Activated naive CD4-positive, alpha-beta T cell treated with anti-CD3 and anti-CD28 coated beads for 36 hours (primary cell): ENCODE data around the gene TMEM218. TPM values are rescaled to one million over a fixed set of nuclear protein-coding genes. Genes with fewer than 3 reads are reported as not detected.
"Not testable (repeated sequence)": the region's sequence is repeated elsewhere in the genome, so short reads cannot be mapped to it uniquely, and the experiment has no call there.

ENCODE experiments used
- CTCF ChIA-PET: fragments of 350-600 bp; sonication (Branson Sonifier 250); formaldehyde crosslinking; loops from one replicate; lab custom pipeline; 2021; ENCODE audit warnings: antibody characterized with exemption; lab: Charles Lee
- DNase-seq: peaks from one replicate; pipeline ENCODE4 v3.0.0-alpha.2; 2020
- H3K27ac Mint-ChIP-seq: one replicate; pipeline ENCODE4 v1.8.0; 2021; ENCODE audit warnings: mild to moderate bottlenecking, mixed read lengths
- H3K27me3 Mint-ChIP-seq: one replicate; pipeline ENCODE4 v1.8.0; 2021; ENCODE audit warnings: low read depth, mixed read lengths
- H3K36me3 Mint-ChIP-seq: one replicate; pipeline ENCODE4 v1.8.0; 2021; ENCODE audit warnings: low read depth, mixed read lengths
- H3K4me1 Mint-ChIP-seq: one replicate; pipeline ENCODE4 v1.8.0; 2021; ENCODE audit warnings: low read depth, mixed read lengths
- H3K4me3 Mint-ChIP-seq: one replicate; pipeline ENCODE4 v1.8.0; 2021; ENCODE audit warnings: mild to moderate bottlenecking, moderate library complexity, mixed read lengths
- H3K9me3 Mint-ChIP-seq: one replicate; pipeline ENCODE4 v1.8.0; 2021; ENCODE audit warnings: mixed read lengths
- intact Hi-C: fragments of 100-400 bp; cut with micrococcal nuclease; formaldehyde crosslinking; loops from one replicate; pipeline ENCODE4 v1.15.1; 2023
- total RNA-seq, 2 experiments: library from RNA; stranded (reverse); gene quantifications; one replicate each; pipeline ENCODE4 v1.2.3, GENCODE V29; 2021

TMEM218 gene
- total RNA-seq, 2 experiments from 2014 or later = 11.5 to 12.6 TPM

DNA sequence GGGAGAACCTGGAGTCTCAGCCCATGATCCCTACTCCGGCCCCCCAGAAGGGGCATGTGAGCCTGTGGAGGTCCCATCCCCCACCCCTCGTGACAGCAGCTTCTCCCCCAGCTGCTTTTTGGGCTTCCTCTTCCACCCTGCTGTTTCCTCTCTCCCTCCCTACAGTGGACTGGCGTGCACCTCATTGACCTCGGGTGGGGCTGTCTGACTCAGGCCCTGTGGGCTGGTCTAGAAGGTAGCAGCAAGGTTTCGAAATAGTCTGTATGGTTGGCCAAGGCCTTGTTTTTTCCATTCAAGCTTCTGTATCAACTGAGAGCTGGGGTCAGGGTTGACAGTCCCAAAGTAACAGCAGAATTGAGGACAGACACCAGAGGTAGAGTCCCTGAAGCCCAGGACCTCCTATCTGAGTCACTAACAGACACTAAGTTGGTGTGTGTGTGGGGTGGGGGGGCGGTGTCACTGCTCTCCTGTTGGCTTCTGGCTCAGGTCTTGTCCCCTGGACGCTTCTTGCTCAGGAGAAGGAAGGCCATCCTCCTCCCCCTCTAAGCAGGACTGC, 40.6 kb downstream of the TMEM218 start:
- CTCF ChIA-PET = no interaction called here
- H3K36me3 Mint-ChIP-seq = no peaks in the 10 kb centered on the region
- H3K27me3 Mint-ChIP-seq = peaks cover 39% of the 10 kb centered on the region
- H3K27ac Mint-ChIP-seq = no peak overlapping the region
- no peak overlapping the region for H3K4me3 Mint-ChIP-seq
- peaks cover 2% of the 10 kb centered on the region for H3K4me1 Mint-ChIP-seq
- no peak for DNase-seq
- intact Hi-C loops = no loop called here
- no peaks in the 10 kb centered on the region for H3K9me3 Mint-ChIP-seq

DNA sequence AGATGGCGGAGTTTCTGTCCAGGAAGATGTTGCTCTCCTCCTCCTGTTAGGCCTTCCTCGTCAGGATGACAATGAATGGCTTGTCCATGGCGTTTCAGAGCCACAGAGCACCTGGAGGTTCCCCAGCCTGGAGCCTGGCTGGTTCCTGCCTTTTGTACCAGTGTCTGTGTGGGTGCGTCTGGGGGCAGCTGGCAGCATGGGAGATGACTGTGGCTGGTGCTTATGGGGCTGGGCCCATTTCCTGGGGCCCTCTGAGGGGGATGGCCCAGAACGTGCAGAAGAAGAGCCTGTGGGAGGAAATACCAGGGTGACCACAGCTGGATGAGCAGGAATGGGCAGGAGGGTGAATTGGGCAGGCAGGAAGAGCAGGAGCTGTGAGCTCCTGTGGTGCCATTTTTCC, 41.6 kb downstream of the TMEM218 start:
- Mint-ChIP-seq H3K36me3 (no peaks in the 10 kb centered on the region), H3K9me3 (no peaks in the 10 kb centered on the region), H3K4me3 (no peak overlapping the region), H3K27ac (no peak overlapping the region), H3K4me1 (peaks cover 2% of the 10 kb centered on the region), H3K27me3 (peaks cover 46% of the 10 kb centered on the region)
- CTCF ChIA-PET = no interaction called here
- intact Hi-C loops = no loop called here
- DNase-seq = no peak

DNA sequence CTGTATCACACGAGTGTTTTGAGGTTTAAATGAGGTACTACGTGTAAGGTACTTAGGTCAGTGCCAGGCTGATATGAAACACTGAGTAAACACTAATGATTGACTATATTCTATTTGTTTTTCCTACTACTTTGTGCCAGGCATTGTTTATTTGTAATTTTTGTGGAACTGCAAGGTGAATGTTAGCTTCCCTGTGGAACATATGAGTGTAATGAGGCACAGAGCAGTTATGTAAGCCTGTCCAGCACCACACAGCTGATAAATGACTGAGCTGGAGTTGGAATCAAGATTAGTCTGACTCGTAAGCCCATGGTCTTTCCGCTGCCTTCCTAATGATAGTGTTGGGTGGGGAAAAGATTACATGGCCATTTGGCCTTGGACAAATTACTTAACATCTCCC, 42.4 kb downstream of the TMEM218 start:
- intact Hi-C loops = no loop called here
- no peak overlapping the region for H3K4me3 Mint-ChIP-seq

DNA sequence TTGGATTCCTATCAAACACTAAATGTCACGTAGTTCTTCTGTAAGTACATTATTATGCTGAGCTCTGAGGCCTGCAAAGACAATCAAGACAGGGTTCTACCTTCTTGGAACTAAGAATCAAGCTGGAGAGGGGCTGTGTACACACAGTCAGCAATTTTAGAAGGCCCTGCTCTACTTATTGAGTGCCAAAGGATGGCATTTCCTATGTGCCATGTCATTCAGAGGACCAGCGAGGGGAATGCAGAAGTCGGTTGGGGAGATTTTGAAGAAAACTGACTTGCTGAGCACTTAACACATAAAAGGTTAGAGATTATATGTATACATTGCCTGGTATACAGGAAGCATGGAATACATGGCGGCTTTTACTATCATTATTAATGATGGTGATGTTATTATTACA, 43.1 kb downstream of the TMEM218 start:
- CTCF ChIA-PET = no interaction called here
- Mint-ChIP-seq H3K27ac (no peak overlapping the region), H3K4me3 (no peak overlapping the region), H3K9me3 (no peaks in the 10 kb centered on the region), H3K36me3 (no peaks in the 10 kb centered on the region), H3K4me1 (peaks cover 7% of the 10 kb centered on the region), H3K27me3 (peaks cover 52% of the 10 kb centered on the region)
- intact Hi-C loops = no loop called here
- no peak for DNase-seq

More for the DNA sequence above, 42.4 kb downstream of the TMEM218 start:
- Mint-ChIP-seq H3K27me3 (peaks cover 50% of the 10 kb centered on the region), H3K27ac (no peak overlapping the region), H3K4me1 (peaks cover 5% of the 10 kb centered on the region), H3K36me3 (no peaks in the 10 kb centered on the region), H3K9me3 (no peaks in the 10 kb centered on the region)
- DNase-seq = no peak
- CTCF ChIA-PET = no interaction called here

DNA sequence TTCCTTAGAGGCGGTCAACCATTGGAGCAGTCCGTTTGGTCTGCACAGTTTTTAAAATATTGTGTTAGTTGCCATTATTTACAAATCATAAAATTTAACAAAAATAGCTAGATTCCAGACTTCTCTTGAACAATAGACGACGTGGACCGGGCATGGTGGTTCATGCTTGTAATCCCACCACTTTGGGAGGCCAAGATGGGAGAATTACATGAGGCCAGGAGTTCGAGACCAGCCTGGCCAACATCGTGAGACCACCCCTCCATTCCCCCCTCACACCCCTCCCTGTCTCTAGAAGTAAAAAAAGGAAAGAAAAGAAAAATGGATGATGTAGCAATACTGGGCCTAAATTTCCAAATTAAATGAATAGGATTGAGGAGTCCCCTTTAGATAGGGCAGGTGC, 47.4 kb downstream of the TMEM218 start:
- CTCF ChIA-PET = interaction anchor here (0.6 kb wide), 1 partner anchor 23 kb away, joined by 3 read pairs; no protein-coding TSS in a partner anchor
- Mint-ChIP-seq H3K27ac (no peak overlapping the region), H3K4me1 (peaks cover 6% of the 10 kb centered on the region), H3K27me3 (peaks cover 49% of the 10 kb centered on the region), H3K9me3 (no peaks in the 10 kb centered on the region), H3K4me3 (no peak overlapping the region), H3K36me3 (no peaks in the 10 kb centered on the region)
- intact Hi-C loops = loop anchor here (5.0 kb wide), 1 partner anchor 48 kb away; the partner anchor contains the start of gene TMEM218
- DNase-seq = no peak

DNA sequence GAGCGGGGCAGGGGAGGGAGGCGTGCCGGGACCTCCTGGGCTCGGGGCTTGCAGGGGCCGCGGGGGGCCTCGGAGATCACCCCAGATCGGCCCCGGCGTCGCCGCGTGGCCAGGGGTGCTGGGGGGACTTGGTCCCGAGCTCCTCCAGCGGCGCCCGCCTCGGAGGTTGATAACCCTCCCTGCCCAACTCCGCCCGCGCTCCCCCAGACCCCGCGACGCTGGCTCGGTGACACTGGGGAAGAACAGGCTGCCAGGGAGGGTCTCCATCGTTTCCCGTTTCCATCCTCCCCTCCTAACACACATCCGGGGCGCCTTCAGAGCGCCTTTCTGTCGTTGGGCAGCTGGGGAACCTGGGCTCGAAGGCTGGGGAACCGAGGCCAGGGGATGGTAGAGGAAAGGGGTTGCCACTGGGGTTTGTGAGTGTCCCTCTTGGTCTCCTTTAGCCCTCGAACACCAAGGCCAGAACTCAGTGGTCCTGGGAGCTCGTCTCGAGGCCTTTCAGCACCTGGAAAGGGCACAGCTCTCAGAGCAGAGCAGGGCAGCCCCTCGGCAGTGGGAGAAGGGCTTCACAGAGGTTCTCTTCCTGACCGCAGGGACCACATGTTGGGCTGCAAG, 47.9 kb downstream of the TMEM218 start:
- CTCF ChIA-PET = interaction anchor here (0.6 kb wide), 1 partner anchor 24 kb away, joined by 3 read pairs; no protein-coding TSS in a partner anchor
- Mint-ChIP-seq H3K4me3 (peak overlapping the region; percentile 36), H3K27me3 (peaks cover 44% of the 10 kb centered on the region), H3K9me3 (no peaks in the 10 kb centered on the region), H3K4me1 (peaks cover 6% of the 10 kb centered on the region), H3K36me3 (no peaks in the 10 kb centered on the region), H3K27ac (no peak overlapping the region)
- no peak for DNase-seq
- intact Hi-C loops = loop anchor here (5.0 kb wide), 1 partner anchor 49 kb away; the partner anchor contains the start of gene TMEM218

DNA sequence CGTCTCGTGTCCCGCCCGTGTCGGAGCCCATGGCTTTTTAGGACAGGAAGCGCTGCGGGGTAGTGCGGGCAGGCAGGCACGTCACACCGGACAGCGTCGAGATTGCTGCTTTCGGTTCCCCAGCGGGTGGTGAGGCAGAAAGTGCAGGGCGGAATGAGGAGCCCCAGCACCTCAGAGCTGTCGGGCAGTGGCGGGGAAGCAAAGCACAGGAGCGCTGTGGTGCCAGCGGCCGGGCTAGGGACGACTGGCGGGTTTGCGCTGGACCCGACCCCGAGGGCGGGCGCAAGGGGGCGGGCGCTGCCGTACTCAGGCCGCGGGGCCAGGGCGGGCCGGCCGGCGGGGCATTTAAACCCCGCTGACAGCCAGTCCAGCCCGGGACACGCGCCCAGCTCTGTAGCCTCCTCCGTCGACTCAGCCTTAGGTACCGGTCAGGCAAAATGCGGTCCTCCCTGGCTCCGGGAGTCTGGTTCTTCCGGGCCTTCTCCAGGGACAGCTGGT, 48.4 kb downstream of the TMEM218 start, which contains the start of gene SLC37A2:
Gene SLC37A2 (plus strand): TSS at position 375 of the 498 bp plus-strand sequence. CDS start 63 bp downstream, at position 438.
- CTCF ChIA-PET = no interaction called here
- Mint-ChIP-seq H3K36me3 (no peaks in the 10 kb centered on the region), H3K4me3 (peak within 1 kb of the TSS; percentile 61), H3K4me1 (peaks cover 6% of the 10 kb centered on the region), H3K27me3 (peaks cover 40% of the 10 kb centered on the region), H3K27ac (no peak within 1 kb of the TSS), H3K9me3 (no peaks in the 10 kb centered on the region)
- DNase-seq = peak; percentile 61
- intact Hi-C loops = loop anchor here (5.0 kb wide), 1 partner anchor 49 kb away; the partner anchor contains the start of gene TMEM218

DNA sequence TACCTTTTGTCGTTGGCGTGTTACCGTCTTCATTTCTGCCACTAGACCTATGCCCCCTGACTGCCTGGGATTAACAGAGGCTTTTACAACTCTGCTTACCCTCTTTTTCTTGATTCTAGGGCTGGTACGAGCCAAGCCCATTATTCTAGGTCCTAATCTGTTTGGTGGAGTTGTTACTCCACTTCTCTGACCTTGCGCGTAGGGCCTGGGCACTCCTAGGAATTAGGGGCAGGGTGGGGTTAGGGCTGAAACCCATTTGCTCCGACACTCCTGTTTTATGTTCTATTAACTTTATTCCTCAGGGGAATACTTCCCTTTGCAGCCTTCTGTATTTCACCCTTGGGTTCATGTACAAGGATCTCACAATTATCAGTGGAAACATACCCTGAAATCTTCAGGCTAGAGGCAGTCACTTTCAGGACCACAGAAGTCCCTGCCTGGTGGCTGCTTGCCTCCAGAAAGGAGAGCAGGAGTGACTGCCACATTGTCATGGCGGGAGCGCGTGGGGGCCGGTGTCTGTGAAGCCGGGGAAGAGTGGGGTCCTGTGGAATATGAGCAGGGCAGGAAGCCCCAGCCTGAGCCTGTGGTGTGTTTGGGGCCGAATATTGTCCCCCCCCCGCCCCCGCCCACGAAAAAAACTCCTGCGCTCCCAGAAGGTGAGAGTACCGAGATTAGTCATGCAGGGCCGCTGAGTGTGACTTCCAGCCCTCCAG, 49.1 kb downstream of the TMEM218 start:
- Mint-ChIP-seq H3K27ac (no peak overlapping the region), H3K4me3 (peak overlapping the region; percentile 61), H3K9me3 (no peaks in the 10 kb centered on the region), H3K36me3 (no peaks in the 10 kb centered on the region), H3K4me1 (peaks cover 6% of the 10 kb centered on the region), H3K27me3 (peaks cover 40% of the 10 kb centered on the region)
- no peak for DNase-seq
- intact Hi-C loops = loop anchor here (5.0 kb wide), 1 partner anchor 50 kb away; the partner anchor contains the start of gene TMEM218
- CTCF ChIA-PET = no interaction called here

DNA sequence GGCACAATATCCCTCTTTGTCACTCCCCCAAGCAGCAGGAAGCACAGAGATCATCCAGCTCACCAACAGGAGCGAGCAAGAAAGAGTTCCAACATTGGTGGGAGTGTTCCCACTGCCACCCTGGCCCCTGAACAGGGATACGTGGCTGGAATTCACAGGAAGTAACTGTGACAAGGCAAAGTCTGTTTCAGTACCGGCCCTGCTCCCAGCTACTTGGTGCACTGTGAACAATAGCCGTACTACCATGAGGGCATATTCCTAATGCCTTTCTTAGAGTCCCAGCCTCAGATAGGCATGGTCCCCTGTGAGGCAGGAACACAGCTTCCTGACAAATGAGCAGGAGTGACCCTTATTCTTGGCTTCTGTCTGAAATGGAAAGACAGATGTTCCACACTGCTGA, 50.1 kb downstream of the TMEM218 start:
- no peak overlapping the region for H3K4me3 Mint-ChIP-seq
- no peak overlapping the region for H3K27ac Mint-ChIP-seq
- H3K9me3 Mint-ChIP-seq = no peaks in the 10 kb centered on the region
- H3K27me3 Mint-ChIP-seq = peaks cover 34% of the 10 kb centered on the region
- H3K4me1 Mint-ChIP-seq = peaks cover 6% of the 10 kb centered on the region
- intact Hi-C loops = loop anchor here (5.0 kb wide), 1 partner anchor 51 kb away; the partner anchor contains the start of gene TMEM218
- no peak for DNase-seq
- CTCF ChIA-PET = no interaction called here
- no peaks in the 10 kb centered on the region for H3K36me3 Mint-ChIP-seq

DNA sequence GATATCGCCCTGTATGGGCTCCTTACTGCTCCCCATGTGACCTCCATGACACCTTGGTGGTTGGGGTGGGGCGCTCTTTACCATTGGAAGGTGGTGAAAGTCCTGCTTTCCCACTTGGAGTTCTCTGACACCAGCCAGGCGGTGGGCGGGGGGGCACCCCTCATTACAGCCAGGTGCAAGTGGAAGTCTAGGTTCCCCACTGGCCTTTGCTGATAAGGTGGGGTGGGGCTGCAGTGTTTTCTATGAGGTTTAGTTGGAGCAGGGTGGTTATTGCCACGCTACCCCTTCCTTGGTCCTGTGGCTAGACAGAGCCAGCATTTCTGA, 53.8 kb downstream of the TMEM218 start:
- intact Hi-C loops = no loop called here
- Mint-ChIP-seq H3K27ac (no peak overlapping the region), H3K27me3 (peaks cover 11% of the 10 kb centered on the region), H3K36me3 (peaks cover 2% of the 10 kb centered on the region), H3K4me3 (no peak overlapping the region), H3K9me3 (no peaks in the 10 kb centered on the region), H3K4me1 (no peaks in the 10 kb centered on the region)
- CTCF ChIA-PET = interaction anchor here (0.6 kb wide), 1 partner anchor 112 kb away, joined by 4 read pairs; no protein-coding TSS in a partner anchor
- DNase-seq = no peak

DNA sequence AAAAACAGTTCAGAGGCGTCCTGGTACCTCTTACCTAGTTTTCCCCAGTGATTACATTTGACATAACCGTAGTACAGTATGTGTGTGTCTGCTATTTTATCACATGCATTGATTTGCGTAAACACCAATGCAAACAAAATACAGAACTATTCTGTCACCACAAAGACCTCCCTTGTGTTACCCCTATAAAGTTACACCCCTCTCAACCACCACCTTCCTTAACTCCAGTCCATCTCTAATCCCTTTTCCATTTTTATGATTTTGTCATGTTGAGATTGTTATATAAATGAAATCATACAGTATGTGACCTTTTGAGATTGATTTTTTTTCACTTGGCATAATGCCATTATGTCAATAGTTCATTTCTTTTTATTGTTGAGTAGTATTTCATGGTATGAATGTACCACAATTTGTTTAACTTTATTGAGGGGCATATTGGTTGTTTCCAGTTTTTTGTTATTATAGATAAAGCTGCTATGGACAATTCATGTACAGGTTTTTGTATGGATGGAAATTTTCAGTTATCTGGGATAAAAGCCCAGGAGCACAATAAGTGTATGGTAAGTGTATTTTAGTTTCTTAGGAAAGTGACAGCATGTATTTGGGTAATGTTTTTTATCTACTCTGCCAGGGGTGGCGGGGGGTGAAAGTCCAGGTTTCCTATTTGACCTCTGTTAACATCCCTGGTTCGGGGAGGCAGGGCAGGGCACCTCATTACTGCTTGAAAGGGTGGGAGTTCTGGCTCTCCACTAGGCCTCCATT, 54.3 kb downstream of the TMEM218 start:
- peaks cover 3% of the 10 kb centered on the region for H3K36me3 Mint-ChIP-seq
- no peak overlapping the region for H3K27ac Mint-ChIP-seq
- no peaks in the 10 kb centered on the region for H3K9me3 Mint-ChIP-seq
- intact Hi-C loops = no loop called here
- CTCF ChIA-PET = no interaction called here
- no peak for DNase-seq
- H3K4me1 Mint-ChIP-seq = no peaks in the 10 kb centered on the region
- H3K4me3 Mint-ChIP-seq = no peak overlapping the region
- H3K27me3 Mint-ChIP-seq = peaks cover 8% of the 10 kb centered on the region

DNA sequence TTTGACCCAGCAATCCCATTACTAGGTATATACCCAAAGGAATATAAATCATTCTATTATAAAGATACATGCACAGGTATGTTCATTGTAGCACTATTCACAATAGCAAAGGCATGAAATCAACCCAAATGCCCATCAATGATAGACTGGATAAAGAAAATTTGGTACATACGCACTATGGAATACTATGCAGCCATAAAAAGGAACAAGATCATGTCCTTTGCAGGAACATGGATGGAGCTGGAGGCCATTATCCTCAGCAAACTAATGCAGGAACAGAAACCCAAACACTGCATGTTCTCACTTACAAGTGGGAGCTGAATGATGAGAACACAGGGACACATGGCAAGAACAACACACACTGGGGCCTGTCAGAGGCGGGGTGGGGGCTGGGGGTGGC, 55.3 kb downstream of the TMEM218 start:
- H3K4me1 Mint-ChIP-seq, CTCF ChIA-PET: not testable (repeated sequence)

More for the DNA sequence above, 55.3 kb downstream of the TMEM218 start:
- H3K27me3 Mint-ChIP-seq, DNase-seq, H3K4me3 Mint-ChIP-seq, H3K36me3 Mint-ChIP-seq, H3K9me3 Mint-ChIP-seq, H3K27ac Mint-ChIP-seq, intact Hi-C loops: not testable (repeated sequence)
